ENCODE results near the gene SPATA16.
A peak's percentile ranks its signal among the peaks of the same experiment; 100 is the strongest.
"Not testable (repeated sequence)": the region's sequence is repeated elsewhere in the genome, so short reads cannot be mapped to it uniquely, and the experiment has no call there.

The SPATA16 gene

DNA sequence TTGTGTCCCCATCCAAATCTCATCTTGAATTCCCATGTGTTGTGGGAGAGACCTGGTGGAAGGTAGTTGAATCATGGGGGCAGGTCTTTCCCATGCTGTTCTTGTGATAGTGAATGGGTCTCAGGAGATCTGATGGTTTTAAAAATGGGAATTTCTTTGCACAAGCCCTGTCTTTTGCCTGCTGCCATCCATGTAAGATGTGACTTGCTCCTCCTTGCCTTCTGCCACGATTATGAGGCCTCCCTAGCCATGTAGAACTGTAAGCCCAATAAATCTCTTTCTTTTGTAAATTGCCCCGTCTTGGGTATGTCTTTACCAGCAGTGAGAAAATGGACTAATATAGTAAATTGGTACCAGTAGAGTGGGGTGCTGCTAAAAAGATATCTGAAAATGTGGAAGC lies 261.7 kb downstream of the SPATA16 start:
- not testable (repeated sequence) for DNase-seq (ENCODE audit: low read depth)

DNA sequence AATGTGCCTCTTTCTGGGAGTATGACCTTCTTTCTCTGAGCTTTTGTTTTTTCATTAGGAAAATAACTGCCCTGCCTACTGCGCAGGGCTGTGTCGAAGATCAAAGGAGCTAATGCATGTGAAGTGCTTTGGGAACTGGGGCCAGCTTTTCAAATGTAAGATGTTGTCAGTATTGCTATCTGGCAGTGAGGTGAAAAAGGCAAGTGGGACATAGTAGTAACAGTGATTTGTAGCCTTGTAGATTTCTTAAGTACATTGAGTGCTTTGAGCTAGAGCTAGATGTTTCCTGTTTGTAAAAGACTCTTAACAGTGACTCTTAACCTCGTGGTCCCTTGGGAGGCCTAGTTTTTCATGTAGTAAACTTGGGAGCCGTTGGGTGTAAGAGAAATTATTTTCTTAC lies 264.0 kb downstream of the SPATA16 start:
- no peak for DNase-seq (ENCODE audit: low read depth)

DNA sequence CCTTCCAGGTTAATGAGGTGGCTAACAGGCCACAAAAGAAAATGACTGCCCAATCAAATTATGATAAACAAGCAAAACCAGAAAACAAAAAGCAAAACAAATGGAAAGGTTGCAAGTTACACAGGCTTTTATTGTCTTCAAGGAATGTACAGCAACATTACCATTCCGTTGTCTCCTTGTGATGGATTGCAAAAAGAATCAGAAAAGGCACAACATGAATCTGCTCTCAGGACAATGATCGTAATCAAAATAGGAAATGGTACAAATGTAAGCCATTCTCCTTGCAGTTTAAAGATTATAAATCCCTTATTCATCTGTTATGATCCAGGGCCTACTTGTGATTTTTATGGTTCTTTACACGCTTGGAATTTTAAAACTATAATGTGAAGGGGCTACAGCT lies 264.7 kb downstream of the SPATA16 start:
- DNase-seq (ENCODE audit: low read depth) = no peak

DNA sequence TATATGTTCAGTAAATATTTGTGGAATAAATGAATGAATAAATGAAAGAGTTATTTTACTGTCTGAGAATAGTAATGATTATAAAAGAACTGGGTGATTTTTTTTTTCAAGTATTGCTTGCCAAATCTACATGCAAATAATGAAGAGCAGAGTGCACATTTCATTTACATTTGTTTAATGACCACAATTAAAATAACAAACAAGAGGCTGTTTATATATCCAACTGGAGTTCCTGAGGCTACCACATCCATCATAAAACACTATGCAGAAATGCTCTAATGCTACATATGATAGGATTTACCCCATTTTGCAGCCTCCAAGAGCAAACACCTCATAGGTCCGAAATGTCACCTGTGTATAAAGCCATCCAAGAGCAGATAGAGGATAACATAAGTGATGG lies 266.0 kb downstream of the SPATA16 start:
- no peak for DNase-seq (ENCODE audit: low read depth)

DNA sequence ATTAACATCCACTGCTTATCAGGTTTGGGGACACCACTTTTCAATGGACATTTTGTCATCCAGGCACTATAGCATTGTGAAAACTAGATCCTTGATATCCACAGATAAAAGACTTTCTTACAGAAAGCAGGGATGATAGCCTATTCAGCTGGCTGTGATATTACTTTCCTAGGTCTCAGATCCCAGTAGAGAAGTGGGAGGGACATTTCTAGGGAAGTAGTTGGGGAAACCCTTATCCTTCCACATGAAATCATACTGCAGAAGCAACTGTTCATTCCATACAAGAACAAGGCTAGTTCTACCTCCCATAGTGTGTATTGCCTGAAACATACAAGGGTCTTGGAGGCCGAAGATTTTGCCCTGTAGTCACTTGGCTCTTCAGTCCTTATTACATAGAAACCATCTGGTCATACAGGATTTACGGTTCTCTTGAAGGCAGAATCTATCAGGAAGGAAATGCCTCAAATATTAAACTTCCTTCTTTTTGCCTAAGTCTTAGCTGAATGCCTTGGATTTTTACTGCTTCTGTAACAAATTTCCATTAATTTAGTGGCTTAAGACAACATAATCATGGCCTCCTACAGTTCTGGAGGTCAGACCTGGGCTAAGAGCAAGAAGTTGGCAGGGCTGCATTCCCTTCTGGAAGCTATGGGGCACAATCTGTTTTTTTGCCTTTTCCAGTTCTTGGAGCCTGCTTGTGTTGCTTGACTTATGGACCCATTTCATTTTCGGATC lies 271.1 kb downstream of the SPATA16 start:
- DNase-seq (ENCODE audit: low read depth) = no peak

DNA sequence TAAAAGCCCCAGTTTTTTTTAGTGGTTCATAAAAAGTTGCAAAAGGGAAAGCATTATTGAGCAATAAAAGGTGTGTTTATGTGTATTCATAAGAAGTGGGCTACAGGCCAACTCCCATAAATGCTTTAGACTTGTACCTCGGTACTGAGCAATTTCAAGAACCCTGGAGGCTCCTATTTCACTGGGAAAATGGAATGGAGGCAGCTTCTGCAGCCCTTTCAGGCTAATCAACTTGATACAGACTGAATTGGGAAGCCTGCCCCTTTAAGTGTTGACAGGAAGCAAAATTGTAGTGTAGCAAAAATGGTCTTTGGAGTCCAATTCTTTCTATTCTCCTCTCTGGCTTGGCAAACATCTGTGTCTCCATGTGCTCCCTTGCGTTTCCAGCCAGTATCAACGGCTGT lies 271.7 kb downstream of the SPATA16 start:
- no peak for DNase-seq (ENCODE audit: low read depth)

DNA sequence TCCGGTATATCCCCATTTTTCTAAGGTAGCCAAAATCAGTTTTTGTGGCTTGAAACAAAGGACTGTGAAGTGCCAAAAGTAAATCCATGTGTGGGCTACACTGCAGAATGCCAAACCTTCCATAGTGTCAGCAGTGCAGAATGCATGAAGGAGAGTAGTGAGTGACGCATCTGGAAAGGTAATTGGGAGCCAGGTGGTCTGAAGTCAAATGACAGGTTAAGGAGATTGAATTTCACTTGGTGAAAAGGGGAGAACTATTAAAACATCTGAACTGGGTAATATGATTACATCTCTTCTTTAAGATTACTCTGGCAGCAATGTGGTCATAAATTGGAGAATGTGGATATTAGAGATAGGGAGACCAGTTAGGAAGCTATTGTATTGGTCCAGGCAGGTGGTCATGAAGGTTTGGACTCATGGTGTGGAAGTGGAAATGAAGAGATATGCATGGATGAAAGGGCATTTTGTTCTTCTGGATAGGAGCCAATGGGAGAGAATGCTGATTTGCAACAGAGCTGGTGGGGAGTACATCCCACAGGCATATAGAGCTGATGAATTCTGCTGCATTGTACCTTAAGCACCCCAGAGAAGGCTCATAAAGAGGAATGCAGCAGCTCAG lies 272.3 kb downstream of the SPATA16 start:
- no peak for DNase-seq (ENCODE audit: low read depth)

DNA sequence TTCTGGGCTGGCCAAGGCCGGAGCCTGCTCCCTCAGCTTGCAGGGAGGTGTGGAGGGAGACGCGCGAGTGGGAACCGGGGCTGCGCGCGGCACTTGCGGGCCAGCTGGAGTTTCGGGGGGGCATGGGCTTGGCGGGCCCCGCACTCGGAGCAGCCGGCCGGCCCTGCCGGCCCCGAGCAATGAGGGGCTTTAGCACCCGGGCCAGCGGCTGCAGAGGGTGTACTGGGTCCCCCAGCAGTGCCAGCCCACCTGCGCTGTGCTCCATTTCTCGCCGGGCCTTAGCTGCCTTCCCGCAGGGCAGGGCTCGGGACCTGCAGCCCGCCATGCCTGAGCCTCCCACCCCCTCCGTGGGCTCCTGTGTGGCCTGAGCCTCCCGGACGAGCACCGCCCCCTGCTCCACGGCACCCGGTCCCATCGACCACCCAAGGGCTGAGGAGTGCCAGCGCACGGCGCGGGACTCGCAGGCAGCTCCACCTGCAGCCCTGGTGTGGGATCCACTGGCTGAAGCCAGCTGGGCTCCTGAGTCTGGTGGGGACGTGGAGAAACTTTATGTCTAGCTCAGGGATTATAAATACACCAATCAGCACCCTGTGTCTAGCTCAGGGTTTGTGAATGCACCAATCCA lies 274.2 kb downstream of the SPATA16 start:
- DNase-seq (ENCODE audit: low read depth) = not testable (repeated sequence)

DNA sequence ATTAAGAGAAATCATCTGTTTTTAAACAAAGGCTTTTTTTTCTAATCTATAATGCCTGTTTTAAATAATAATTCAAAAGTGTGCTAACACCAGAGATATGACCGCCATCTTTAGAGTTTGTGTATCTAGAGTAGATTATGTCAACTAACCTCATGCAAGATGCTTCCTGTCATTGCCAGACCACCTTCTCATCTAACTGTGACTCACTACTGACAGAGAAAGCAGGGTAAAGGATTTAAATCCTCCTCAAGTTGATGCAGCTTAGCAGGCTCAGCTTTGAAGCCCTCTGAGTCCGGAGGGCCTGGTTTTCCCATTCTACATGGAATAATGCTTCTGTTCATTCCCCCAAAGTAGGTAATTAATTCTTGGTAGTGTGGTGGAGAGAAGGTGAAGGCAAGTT lies 282.0 kb downstream of the SPATA16 start:
- no peak for DNase-seq (ENCODE audit: low read depth)

DNA sequence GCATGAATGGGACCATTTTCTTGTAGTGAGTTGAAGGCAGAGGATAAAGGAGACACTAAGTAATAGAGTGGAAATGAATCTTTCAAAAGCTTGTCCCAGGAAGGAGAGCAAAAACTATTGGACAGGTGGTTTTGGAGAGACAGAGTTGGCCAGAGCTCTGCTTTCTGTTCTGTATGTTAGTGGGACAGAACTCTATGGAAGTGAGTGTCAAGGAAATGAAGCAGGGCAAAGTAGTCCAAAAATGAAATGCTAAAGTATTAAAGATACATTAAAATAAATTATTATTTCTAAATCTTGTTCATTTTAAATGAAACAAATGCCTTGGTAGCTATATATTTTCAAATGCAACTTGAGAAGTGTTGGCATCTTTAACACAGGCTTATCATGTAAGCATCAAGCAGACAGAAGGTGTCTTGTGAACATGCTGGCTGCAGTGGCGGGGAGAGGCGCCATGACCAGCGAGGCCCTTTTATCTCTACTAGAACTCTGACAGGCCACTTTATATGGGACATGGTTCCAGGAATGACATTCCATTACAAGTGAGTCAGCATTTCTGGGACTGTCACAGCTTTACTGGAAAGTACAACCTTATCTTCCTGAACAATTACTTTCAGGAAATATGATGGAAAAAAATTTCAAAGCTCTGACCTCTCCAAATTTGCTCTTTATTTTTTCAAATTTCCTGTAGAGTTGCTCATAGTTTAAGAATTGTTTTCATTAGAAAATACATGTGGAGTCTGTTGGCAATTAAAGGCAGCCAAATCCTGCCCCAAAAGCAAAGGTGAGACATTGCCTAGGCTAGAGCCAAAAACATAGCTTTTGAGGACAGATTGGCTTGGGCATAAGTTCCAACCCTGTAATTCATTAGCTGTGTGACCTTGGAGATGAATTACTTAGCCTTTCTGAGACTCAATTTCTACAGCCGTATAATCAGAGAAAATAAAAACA lies 284.0 kb downstream of the SPATA16 start:
- no peak for DNase-seq (ENCODE audit: low read depth)

DNA sequence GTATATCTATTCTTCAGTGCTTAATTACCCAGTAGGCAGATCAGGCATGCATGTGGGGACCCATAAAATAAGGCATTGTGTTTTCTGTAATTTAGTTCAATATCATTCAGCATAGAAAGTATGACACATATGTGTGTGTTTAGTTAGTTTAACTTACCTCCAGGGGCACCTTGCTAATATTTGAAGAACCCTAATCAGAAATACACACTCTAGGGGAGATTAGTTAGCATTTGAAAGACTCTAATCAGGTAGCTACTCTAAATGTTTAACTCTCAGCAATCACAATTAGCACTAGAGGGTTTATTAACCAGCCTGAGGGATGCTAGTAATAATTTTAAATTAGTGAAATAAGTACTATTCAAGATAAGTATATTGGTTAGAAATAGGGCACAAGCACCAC lies 286.0 kb downstream of the SPATA16 start:
- no peak for DNase-seq (ENCODE audit: low read depth)

DNA sequence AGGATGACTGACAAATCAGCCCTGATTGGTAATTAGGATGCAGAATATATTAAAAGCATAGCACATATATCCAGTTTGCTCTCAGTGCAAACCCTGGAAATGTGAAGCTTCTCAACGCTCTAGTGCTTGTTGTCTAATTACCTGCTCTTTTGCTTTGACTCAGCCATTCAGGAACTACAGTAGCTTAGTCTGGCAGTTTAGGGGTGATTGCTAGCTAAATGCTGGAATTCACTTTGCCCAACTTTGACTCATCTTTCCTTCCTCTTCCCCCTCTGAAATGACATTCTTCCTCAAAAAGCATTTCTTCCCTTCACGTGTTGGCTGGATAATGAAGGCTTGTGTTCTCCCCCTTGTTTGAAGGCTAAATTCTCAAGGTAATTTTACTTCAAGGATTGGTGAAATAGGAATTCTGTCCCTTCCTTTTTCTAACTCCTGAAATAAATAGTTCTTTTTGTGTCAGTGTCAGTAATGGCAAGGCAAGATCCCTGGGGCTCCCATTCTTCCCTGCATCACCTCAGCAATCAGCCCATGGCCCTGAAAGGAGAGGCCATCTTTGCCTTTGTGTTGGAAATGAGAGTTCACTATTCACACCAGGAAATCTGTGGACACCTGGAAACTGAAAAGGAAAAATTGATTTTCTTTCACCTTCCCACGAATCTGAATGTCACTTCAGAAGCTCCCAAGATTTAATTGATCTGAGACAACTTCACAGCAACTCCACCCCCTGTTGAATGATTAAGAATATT lies 286.9 kb downstream of the SPATA16 start:
- no peak for DNase-seq (ENCODE audit: low read depth)

DNA sequence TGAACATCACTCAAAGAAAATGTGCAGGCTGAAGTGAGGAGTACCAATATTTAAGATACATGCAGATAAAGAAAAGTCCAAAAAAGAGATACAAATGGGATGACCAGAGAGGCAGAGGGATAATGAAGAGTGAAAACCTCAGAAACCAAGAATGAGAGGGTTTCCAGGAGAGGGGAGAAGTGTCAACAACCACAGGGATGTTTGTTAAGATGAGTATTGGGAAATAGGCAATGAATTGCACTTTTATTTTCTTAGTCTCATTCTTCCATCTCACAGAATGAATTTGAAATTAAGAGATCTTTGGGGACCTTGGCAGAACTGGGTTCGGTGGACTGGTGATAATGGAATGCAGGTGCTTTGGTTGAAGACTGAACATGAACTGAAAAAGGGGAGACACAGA lies 288.0 kb downstream of the SPATA16 start:
- DNase-seq (ENCODE audit: low read depth) = no peak

DNA sequence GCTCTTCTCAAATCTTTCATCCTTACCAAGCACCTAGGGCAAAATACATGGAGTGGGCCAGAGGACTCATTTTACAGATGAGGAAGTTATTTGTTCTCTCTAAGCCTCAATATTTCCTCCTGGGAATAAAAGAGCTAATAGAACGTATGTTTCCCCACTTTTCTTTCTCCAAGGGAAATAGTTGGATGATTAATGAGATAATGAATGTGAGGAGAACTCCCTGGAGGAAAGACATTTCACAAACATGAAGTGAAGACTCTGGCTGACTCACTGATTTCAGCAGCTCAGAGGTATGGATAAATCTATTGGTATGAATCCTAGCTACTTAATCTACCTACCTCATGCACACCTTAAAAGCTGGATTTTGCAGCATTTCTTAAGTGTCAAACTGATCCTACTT lies 292.1 kb downstream of the SPATA16 start:
- peak; percentile 23 for DNase-seq (ENCODE audit: low read depth)

DNA sequence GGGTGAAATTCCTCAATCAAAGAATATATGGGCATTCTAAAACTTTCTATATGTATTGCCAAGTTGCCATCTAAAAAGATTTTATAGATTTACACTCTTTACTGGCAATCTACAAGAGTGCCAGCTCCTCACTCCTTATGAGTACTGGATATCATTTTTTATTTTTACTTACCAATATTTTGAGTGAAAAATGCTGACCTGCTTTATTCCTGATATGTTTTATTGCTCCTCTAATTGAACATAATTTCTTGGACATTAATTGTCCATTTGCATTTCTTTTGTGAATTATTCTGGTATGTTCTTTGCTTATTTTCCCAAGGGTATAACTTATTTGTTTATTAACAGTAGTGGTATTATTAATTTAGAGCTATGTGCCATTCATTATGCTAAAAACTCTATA lies 293.7 kb downstream of the SPATA16 start:
- DNase-seq (ENCODE audit: low read depth) = no peak

DNA sequence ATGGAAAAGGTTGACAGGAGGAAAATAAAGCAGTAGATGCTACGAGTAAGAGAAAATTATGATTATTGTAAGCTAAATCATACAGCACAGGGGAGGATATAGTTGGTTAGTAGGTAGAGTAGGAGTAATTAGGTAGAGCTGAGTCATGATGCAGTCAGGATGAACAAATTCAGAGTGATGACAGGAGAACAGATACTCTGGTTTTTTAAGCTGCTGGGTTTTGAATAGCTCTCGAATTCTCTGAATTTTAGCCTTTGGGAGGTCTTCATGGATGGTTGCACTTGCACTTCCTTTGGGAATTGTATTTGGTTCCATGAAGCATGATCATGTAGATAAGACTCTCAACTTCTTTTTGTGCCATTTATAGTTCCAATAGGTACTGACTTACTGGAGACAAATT lies 294.3 kb downstream of the SPATA16 start:
- DNase-seq (ENCODE audit: low read depth) = no peak

DNA sequence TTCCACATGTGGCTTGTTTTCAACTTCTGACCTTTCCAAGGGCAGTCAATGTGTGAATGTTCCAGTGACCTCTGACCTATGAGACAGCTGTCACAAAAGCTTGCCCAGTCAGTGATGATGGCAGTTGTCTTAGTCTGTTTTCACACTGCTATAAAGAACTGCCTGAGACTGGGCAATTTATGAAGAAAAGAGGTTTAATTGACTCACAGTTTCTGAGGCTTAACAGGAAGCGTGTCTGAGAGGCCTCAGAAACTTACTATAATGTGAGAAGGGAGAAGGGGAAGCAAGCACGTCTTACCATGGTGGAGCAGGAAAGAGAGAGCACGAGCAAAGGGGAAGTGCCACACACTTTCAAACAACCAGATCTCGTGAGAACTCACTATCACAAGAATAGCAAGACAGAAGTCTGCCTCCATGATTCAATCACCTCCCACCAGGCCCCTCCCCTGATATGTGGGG lies 294.9 kb downstream of the SPATA16 start:
- no peak for DNase-seq (ENCODE audit: low read depth)

DNA sequence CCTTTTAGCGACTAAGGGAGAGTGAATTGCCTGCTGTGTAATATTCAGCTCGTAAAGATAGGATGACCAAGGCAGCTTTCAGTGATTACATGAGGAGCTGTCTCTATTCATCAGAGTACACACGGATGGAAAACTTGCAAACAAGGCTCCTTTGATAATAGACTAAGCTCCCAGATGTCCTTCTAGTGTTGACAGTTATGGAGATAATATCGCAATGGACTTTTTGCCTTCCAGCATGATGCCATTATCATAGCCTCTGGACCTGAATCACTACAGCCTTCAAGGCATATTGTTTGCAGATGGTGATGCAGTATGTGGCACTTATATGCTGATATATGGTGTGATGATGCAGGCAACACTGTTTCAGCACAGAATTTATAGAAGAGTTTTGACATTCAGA lies 296.6 kb downstream of the SPATA16 start:
- DNase-seq (ENCODE audit: low read depth) = no peak

DNA sequence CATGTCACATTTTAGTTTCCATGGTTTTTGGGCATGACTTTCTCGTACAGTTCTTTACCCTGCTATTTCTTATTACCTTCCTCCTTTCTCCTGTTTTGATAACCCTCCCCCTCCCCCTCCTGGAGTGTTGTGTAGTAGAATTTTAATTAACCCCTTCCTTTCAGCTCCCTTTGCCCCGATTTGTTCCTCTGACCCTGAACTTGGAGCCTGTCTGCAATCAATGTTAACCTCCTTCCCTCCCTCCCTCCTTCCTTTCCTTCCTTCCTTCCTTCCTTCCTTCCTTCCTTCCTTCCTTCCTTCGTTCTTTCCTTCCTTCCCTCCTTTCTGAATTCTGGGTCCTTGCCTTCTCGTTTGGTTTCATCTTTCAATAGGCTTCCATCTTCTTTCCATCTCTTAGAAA lies 300.1 kb downstream of the SPATA16 start:
- DNase-seq (ENCODE audit: low read depth) = no peak

DNA sequence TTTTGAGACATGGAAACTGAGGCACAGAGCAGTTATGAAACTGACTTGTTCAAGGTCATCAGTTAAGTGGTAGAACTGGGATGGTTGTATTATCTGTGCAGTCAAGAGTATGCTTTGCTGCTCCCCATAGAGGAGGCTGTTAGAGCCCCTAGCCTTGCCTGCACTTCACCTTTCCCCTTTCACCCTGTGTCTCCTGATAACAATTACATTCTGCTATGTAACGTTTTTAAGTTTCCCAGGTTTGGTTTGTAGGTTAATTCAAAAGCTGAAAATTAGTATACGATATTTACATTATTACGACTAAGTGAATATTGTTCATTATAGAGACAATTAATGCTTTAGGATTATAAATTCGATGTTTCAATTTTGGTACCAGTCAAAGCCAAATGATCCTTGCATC lies 300.6 kb downstream of the SPATA16 start:
- no peak for DNase-seq (ENCODE audit: low read depth)

DNA sequence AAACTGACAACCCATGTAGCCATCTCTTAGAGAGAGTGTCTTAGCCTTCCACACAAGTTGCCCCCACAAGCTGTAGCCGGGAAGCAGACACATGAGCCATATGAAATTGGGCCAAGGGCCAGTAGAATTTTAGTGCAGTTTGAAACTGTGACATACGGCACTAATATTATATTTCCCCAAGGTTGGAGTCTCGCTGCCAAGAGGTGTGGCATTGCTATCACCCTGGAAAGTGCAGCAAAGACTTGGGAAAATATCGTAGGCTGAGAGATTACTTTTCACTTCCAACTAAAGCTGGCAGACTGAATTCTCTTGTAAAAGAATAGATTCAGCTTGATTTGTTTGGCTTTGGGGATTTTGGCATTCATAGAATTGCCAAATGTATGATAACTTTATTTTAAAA lies 301.4 kb downstream of the SPATA16 start:
- no peak for DNase-seq (ENCODE audit: low read depth)

Data from fibroblast of the conjunctiva (primary cell).